IMR-90 (cell line): ENCODE measurements around the gene CDKN1A. TPM values are rescaled to one million over a fixed set of nuclear protein-coding genes. Genes with fewer than 3 reads are reported as not detected.

ENCODE experiments used
- ATAC-seq: fragments of 200-7000 bp; cut with Tn5 transposase; 2 replicates; pipeline ENCODE4 v1.9.1; 2020; ENCODE audit warnings: low read depth, mild to moderate bottlenecking, moderate library complexity
- BruUV-seq: library from RNA; stranded (reverse); fragments of 400-500 nt; replicated peaks from 2 replicates; lab custom pipeline; 2021; lab: Mats Ljungman, UMichigan
- CTCF ChIA-PET: fragments of 300-600 bp; formaldehyde crosslinking; extraction: SDS; loops from one replicate; lab custom pipeline; 2021; ENCODE audit warnings: antibody characterized with exemption; lab: Yijun Ruan, JAX
- POLR2A ChIA-PET: fragments of 300-600 bp; sonication (Branson Sonifier 250); formaldehyde crosslinking; loops from one replicate; lab custom pipeline; 2022; ENCODE audit warnings: antibody characterized with exemption; ENCODE audit not compliant: unreplicated experiment; lab: Charles Lee
- DNase-seq: peaks from one replicate; pipeline ENCODE4 v3.0.0; 2013
- H2AFZ ChIP-seq: replicated peaks from 2 replicates; pipeline ENCODE3; 2013; ENCODE audit warnings: low read length, mild to moderate bottlenecking; ENCODE audit not compliant: poor library complexity
- H2AK5ac ChIP-seq: 2 replicates; pipeline ENCODE4 v1.6.1; 2013; ENCODE audit warnings: low read depth, low read length, inconsistent platforms
- H2AK9ac ChIP-seq: replicated peaks from 2 replicates; pipeline ENCODE3; 2013; ENCODE audit warnings: mild to moderate bottlenecking, low read depth, low read length, moderate library complexity; ENCODE audit not compliant: poor library complexity
- H2BK120ac ChIP-seq: 2 replicates; pipeline ENCODE4 v1.6.1; 2013; ENCODE audit warnings: low read depth, low read length, inconsistent platforms
- H2BK15ac ChIP-seq: 3 replicates; pipeline ENCODE4 v1.6.1; 2013; ENCODE audit warnings: low read depth, low read length, inconsistent platforms
- H2BK20ac ChIP-seq: 2 replicates; pipeline ENCODE4 v1.6.1; 2013; ENCODE audit warnings: low read depth, mild to moderate bottlenecking, inconsistent platforms, low read length, moderate library complexity
- H2BK5ac ChIP-seq: 2 replicates; pipeline ENCODE4 v1.6.1; 2013; ENCODE audit warnings: mild to moderate bottlenecking, low read depth, low read length, inconsistent platforms; ENCODE audit not compliant: poor library complexity, severe bottlenecking
- H3K14ac ChIP-seq: replicated peaks from 2 replicates; pipeline ENCODE4 v1.6.1; 2013; ENCODE audit warnings: low read depth, low read length, inconsistent platforms
- H3K18ac ChIP-seq: 2 replicates; pipeline ENCODE4 v1.6.1; 2013; ENCODE audit warnings: low read depth, low read length, control low read depth
- H3K23ac ChIP-seq: 2 replicates; pipeline ENCODE4 v1.6.1; 2013; ENCODE audit warnings: low read depth, low read length, inconsistent platforms
- H3K27ac ChIP-seq: 2 replicates; pipeline ENCODE4 v1.5.1; 2013; ENCODE audit warnings: mild to moderate bottlenecking, control low read depth, low read length; ENCODE audit not compliant: insufficient read depth
- H3K27me3 ChIP-seq: 2 replicates; pipeline ENCODE4 v1.6.1; 2013; ENCODE audit warnings: low read length; ENCODE audit not compliant: control insufficient read depth, insufficient read depth
- H3K36me3 ChIP-seq: 2 replicates; pipeline ENCODE4 v1.6.1; 2013; ENCODE audit warnings: low read length, mixed read lengths; ENCODE audit not compliant: control insufficient read depth, insufficient read depth
- H3K4ac ChIP-seq: 2 replicates; pipeline ENCODE4 v1.6.1; 2013; ENCODE audit warnings: low read depth, low read length, inconsistent platforms
- H3K4me1 ChIP-seq: 2 replicates; pipeline ENCODE4 v1.6.1; 2013; ENCODE audit warnings: low read length, mixed read lengths; ENCODE audit not compliant: control insufficient read depth, insufficient read depth
- H3K4me2 ChIP-seq: 2 replicates; pipeline ENCODE4 v1.6.1; 2013; ENCODE audit warnings: low read depth, mild to moderate bottlenecking, control low read depth, low read length, moderate library complexity
- H3K4me3 ChIP-seq: 2 replicates; pipeline ENCODE4 v1.5.1; 2013; ENCODE audit warnings: low read depth, mild to moderate bottlenecking, control low read depth, low read length, moderate library complexity; ENCODE audit not compliant: insufficient read depth
- H3K56ac ChIP-seq: 2 replicates; pipeline ENCODE4 v1.6.1; 2013; ENCODE audit warnings: low read length, inconsistent platforms; ENCODE audit not compliant: insufficient read depth; ENCODE audit errors: extremely low read depth
- H3K79me1 ChIP-seq, 2 experiments: 2 replicates each; pipeline ENCODE4 v1.6.1; 2013; ENCODE audit warnings: low read length in 2 of 2, inconsistent platforms in 1 of 2, low read depth in 1 of 2
- H3K9ac ChIP-seq: 2 replicates; pipeline ENCODE4 v1.6.1; 2013; ENCODE audit warnings: low read depth, low read length, control low read depth
- H3K9me1 ChIP-seq: 2 replicates; pipeline ENCODE4 v1.6.1; 2013; ENCODE audit warnings: low read length, inconsistent platforms; ENCODE audit not compliant: insufficient read depth
- H3K9me3 ChIP-seq: 2 replicates; pipeline ENCODE4 v1.6.1; 2013; ENCODE audit warnings: low read length; ENCODE audit not compliant: control insufficient read depth, insufficient read depth
- H4K20me1 ChIP-seq: 2 replicates; pipeline ENCODE4 v1.6.1; 2013; ENCODE audit warnings: low read length, inconsistent platforms; ENCODE audit not compliant: insufficient read depth
- H4K5ac ChIP-seq: 2 replicates; pipeline ENCODE4 v1.6.1; 2013; ENCODE audit warnings: mild to moderate bottlenecking, low read depth, low read length, control low read depth
- H4K8ac ChIP-seq, 2 experiments: 2 replicates each; pipeline ENCODE4 v1.6.1; 2013; ENCODE audit warnings: low read depth in 2 of 2, low read length in 2 of 2, control low read depth in 1 of 2, inconsistent platforms in 1 of 2
- H4K91ac ChIP-seq: 2 replicates; pipeline ENCODE4 v1.6.1; 2013; ENCODE audit warnings: low read depth, low read length, inconsistent platforms; ENCODE audit not compliant: insufficient read depth
- BHLHE40 ChIP-seq: fragments of 150-350 bp; IDR thresholded peaks from 2 replicates; pipeline ENCODE4 v1.6.1; 2016; ENCODE audit warnings: mild to moderate bottlenecking, low read depth, low read length
- CEBPB ChIP-seq: IDR thresholded peaks from 2 replicates; pipeline ENCODE4 v1.6.1; 2012; ENCODE audit warnings: low read depth, low read length, improper control_type of control experiment
- CHD1 ChIP-seq: IDR thresholded peaks from 2 replicates; pipeline ENCODE4 v1.6.1; 2012; ENCODE audit warnings: low read depth, low read length, improper control_type of control experiment
- ELK1 ChIP-seq: fragments of 150-350 bp; IDR thresholded peaks from 2 replicates; pipeline ENCODE4 v1.6.1; 2016; ENCODE audit warnings: low read depth, mild to moderate bottlenecking, low read length, moderate library complexity, borderline replicate concordance
- FOS ChIP-seq: fragments of 150-350 bp; IDR thresholded peaks from 2 replicates; pipeline ENCODE4 v1.6.1; 2016; ENCODE audit warnings: low read depth, low read length
- MAFK ChIP-seq: IDR thresholded peaks from 2 replicates; pipeline ENCODE4 v1.6.1; 2012; ENCODE audit warnings: low read depth, low read length, improper control_type of control experiment
- MAZ ChIP-seq: IDR thresholded peaks from 2 replicates; pipeline ENCODE4 v1.6.1; 2012; ENCODE audit warnings: low read depth, mild to moderate bottlenecking, low read length, improper control_type of control experiment, moderate library complexity, borderline replicate concordance
- MXI1 ChIP-seq: IDR thresholded peaks from 2 replicates; pipeline ENCODE4 v1.6.1; 2012; ENCODE audit warnings: low read depth, mild to moderate bottlenecking, low read length, moderate library complexity, borderline replicate concordance
- NFE2L2 ChIP-seq: fragments of 150-350 bp; IDR thresholded peaks from 2 replicates; pipeline ENCODE4 v1.6.1; 2016; ENCODE audit warnings: low read depth, mild to moderate bottlenecking, low read length
- POLR2A ChIP-seq: IDR thresholded peaks from 2 replicates; pipeline ENCODE4 v1.6.1; 2012; ENCODE audit warnings: mild to moderate bottlenecking, low read depth, low read length
- RCOR1 ChIP-seq: IDR thresholded peaks from 2 replicates; pipeline ENCODE4 v1.6.1; 2012; ENCODE audit warnings: mild to moderate bottlenecking, low read length, improper control_type of control experiment; ENCODE audit not compliant: insufficient replicate concordance
- RFX5 ChIP-seq: IDR thresholded peaks from 2 replicates; pipeline ENCODE4 v1.8.0; 2012; ENCODE audit warnings: low read depth, mild to moderate bottlenecking, low read length, moderate library complexity
- SMC3 ChIP-seq: fragments of 150-350 bp; IDR thresholded peaks from 2 replicates; pipeline ENCODE4 v1.6.1; 2016; ENCODE audit warnings: low read depth, mild to moderate bottlenecking, antibody characterized with exemption, low read length, moderate library complexity
- USF2 ChIP-seq: fragments of 150-350 bp; IDR thresholded peaks from 2 replicates; pipeline ENCODE4 v1.6.1; 2017; ENCODE audit warnings: mild to moderate bottlenecking, antibody characterized with exemption, low read length, low read depth
- WGBS, 2 experiments: methylation state at CpG; one replicate each; pipeline versions ENCODE4 v1.1.5 to v1.1.7; 2013; ENCODE audit warnings: missing lambda C conversion rate in 2 of 2; ENCODE audit not compliant: insufficient read length in 1 of 2; ENCODE audit errors: extremely low coverage in 2 of 2; 5-methylcytosine and 5-hydroxymethylcytosine counted together
- dilution Hi-C: fragments of 300-500 bp; cut with HindIII; formaldehyde crosslinking; loops from one replicate; pipeline ENCODE4 v1.14.3; 2018; ENCODE audit warnings: low sequenced_read_pairs; ENCODE audit not compliant: unreplicated experiment
- in situ Hi-C: fragments of 300-500 bp; cut with MboI; formaldehyde crosslinking; loops from 3 replicates; pipeline ENCODE4 v1.14.3; 2019; ENCODE audit warnings: low sequenced_read_pairs, inconsistent platforms, mixed read lengths
- intact Hi-C: fragments of 100-400 bp; cut with micrococcal nuclease; formaldehyde crosslinking; loops from 2 replicates; pipeline ENCODE4 v1.10.0; 2022
- polyA plus RNA-seq, 3 experiments: library from polyadenylated mRNA; depleted of rRNA; stranded (reverse); fragments of >200 nt; gene quantifications; 2 replicates each; pipeline ENCODE4 v1.2.3, GENCODE V29; 2012; ENCODE audit warnings: low replicate concordance in 1 of 3
- total RNA-seq: library from RNA; depleted of rRNA; stranded (reverse); fragments of >200 nt; gene quantifications from 2 replicates; pipeline ENCODE4 v1.2.3, GENCODE V29; 2012

The CDKN1A gene
- total and polyA plus RNA-seq, 2 of the 4 experiments (the other 2 are of a cell fraction), result 155 to 576 TPM

- Histone ChIP-seq H3K14ac (0 out of 2 replicates have a peak overlapping the region, but pooled peaks have one; percentile 1), H4K5ac (no peak overlapping the region), H3K4me3 (no peak overlapping the region), H3K23ac (no peak overlapping the region), H3K4me1 (peaks cover 4% of the 10 kb centered on the region), H3K36me3 (no peaks in the 10 kb centered on the region), H3K27ac (no peak overlapping the region), H2BK15ac (no peak overlapping the region), H3K27me3 (0 out of 2 replicates have a peak, but pooled peaks cover 3% of the 10 kb centered on the region), H3K4ac (no peak overlapping the region), H4K91ac (no peak overlapping the region), H2BK20ac (no peak overlapping the region), H3K9ac (no peak overlapping the region), H3K4me2 (no peak overlapping the region), H4K8ac (no peak overlapping the region; a peak in 1 of 4 replicates), H2AFZ (peak overlapping the region; percentile 16), H3K79me1 (0 out of 4 replicates have a peak, but pooled peaks cover 0 to 1% of the 10 kb centered on the region in 2 experiments), H2BK5ac (no peak overlapping the region), H2AK5ac (peak overlapping the region; percentile 15; the same call in 1 of the 2 replicates), H2AK9ac (no peak overlapping the region), H4K20me1 (no peaks in the 10 kb centered on the region), H3K18ac (no peak overlapping the region), H3K56ac (no peak overlapping the region), H3K9me1 (peaks cover 8% of the 10 kb centered on the region), H3K9me3 (no peaks in the 10 kb centered on the region), H2BK120ac (no peak overlapping the region)
- intact Hi-C loops (no loop called here), dilution Hi-C loops (no loop called here), in situ Hi-C loops (no loop called here)
- no TSS peak for BruUV-seq
- ChIA-PET CTCF (no interaction called here), POLR2A (no interaction called here)
- ATAC-seq, result no peak
- no peak for DNase-seq
- no peak for TF ChIP-seq MAFK
- no peak for TF ChIP-seq BHLHE40
- TF ChIP-seq ELK1, result no peak
- no peak for TF ChIP-seq SMC3
- no peak for TF ChIP-seq POLR2A
- TF ChIP-seq RFX5, result no peak
- no peak for TF ChIP-seq NFE2L2
- no peak for TF ChIP-seq CEBPB
- TF ChIP-seq MXI1, result no peak
- no peak for TF ChIP-seq RCOR1
- no peak for TF ChIP-seq USF2
- no peak for TF ChIP-seq FOS
- TF ChIP-seq MAZ, result no peak
- no peak for TF ChIP-seq CHD1
- WGBS, 2 experiments, result 33% methylated on average over 20 of the region's 44 CpGs; no CpG with 5 or more reads in 1 of the 2 experiments
Measured at GRCh38 chr6:36660771-36661471, 17.6 kb upstream of the CDKN1A start.
